Measurements from ENCODE around the gene FAM228B. TPM values are rescaled to one million over a fixed set of nuclear protein-coding genes. Genes with fewer than 3 reads are reported as not detected.

FAM228B gene
- total RNA-seq, 1 donor from 2014 or later = 9.7 TPM

DNA sequence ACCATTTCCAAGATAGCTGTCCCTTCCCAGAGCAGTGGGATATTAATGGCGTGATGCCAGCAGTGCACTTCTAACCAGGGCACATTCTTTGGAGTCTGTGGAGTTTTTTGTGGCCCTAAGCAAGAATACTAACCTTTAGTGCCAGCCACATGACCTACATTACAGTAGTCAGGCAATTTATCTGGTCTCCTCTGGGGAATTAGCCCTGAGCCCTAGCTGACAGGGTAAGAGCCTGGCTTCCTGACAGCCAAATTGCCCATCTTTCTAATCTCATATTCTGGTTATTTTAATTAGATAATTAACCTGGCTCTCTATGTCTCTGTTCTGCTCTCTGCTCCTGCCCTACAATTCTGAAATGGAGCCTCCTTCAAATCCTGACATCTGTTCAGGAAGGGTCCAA, 5.4 kb upstream of the FAM228B start:
- H3K79me2 ChIP-seq (ENCODE audit: insufficient read depth, low read length) = no peaks in the 10 kb centered on the region
- peaks cover 8% of the 10 kb centered on the region for H3K4me1 Mint-ChIP-seq (ENCODE audit: low read depth, unreplicated experiment)
- no peak overlapping the region for H3K27ac Mint-ChIP-seq (ENCODE audit: unreplicated experiment)
- no peak overlapping the region for H3K4me2 ChIP-seq (ENCODE audit: low read length)
- H3K36me3 Mint-ChIP-seq (ENCODE audit: low read depth, unreplicated experiment) = peaks cover 12% of the 10 kb centered on the region
- H3K36me3 ChIP-seq (ENCODE audit: insufficient read depth, low read length) = no peaks in the 10 kb centered on the region
- peaks cover 4% of the 10 kb centered on the region for H3K4me1 ChIP-seq (ENCODE audit: insufficient read depth, low read length)
- no peak overlapping the region for H3K27ac ChIP-seq (ENCODE audit: low read depth, low read length)
- no peaks in the 10 kb centered on the region for H4K20me1 ChIP-seq (ENCODE audit: insufficient read depth, low read length)
- H3K9me3 Mint-ChIP-seq (ENCODE audit: unreplicated experiment) = peaks cover 23% of the 10 kb centered on the region
- H3K9me3 ChIP-seq (ENCODE audit: insufficient read depth, low read depth, low read length) = peaks cover 3% of the 10 kb centered on the region
- no peaks in the 10 kb centered on the region for H3K27me3 ChIP-seq (ENCODE audit: insufficient read depth, low read length)
- H3K9ac ChIP-seq (ENCODE audit: low read length) = no peak overlapping the region
- TF ChIP-seq, protein P1, sequence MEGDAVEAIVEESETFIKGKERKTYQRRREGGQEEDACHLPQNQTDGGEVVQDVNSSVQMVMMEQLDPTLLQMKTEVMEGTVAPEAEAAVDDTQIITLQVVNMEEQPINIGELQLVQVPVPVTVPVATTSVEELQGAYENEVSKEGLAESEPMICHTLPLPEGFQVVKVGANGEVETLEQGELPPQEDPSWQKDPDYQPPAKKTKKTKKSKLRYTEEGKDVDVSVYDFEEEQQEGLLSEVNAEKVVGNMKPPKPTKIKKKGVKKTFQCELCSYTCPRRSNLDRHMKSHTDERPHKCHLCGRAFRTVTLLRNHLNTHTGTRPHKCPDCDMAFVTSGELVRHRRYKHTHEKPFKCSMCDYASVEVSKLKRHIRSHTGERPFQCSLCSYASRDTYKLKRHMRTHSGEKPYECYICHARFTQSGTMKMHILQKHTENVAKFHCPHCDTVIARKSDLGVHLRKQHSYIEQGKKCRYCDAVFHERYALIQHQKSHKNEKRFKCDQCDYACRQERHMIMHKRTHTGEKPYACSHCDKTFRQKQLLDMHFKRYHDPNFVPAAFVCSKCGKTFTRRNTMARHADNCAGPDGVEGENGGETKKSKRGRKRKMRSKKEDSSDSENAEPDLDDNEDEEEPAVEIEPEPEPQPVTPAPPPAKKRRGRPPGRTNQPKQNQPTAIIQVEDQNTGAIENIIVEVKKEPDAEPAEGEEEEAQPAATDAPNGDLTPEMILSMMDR (IDR thresholded peaks at IDR 0.05; ENCODE audit: insufficient read depth, low read depth, low read length) = no peak
- no peak for TF ChIP-seq EZH2 (IDR thresholded peaks at IDR 0.05; ENCODE audit: insufficient read depth, low read length)
- H2AFZ ChIP-seq (ENCODE audit: low read depth, low read length) = no peak overlapping the region
- no peak for DNase-seq (ENCODE audit: low read depth)
- H3K4me3 ChIP-seq (ENCODE audit: insufficient read depth, low read depth, low read length) = no peak overlapping the region
- H3K27me3 Mint-ChIP-seq (ENCODE audit: low read depth, unreplicated experiment) = no peaks in the 10 kb centered on the region
- FAIRE-seq = no peak
- H3K4me3 Mint-ChIP-seq (ENCODE audit: unreplicated experiment) = no peak overlapping the region

GRCh38 chr2:24121066-24121465, 2.2 kb upstream of the FAM228B start:
- no peak overlapping the region for H3K4me3 Mint-ChIP-seq (ENCODE audit: unreplicated experiment)
- H2AFZ ChIP-seq (ENCODE audit: low read depth, low read length) = no peak overlapping the region
- H3K4me3 ChIP-seq (ENCODE audit: insufficient read depth, low read depth, low read length) = no peak overlapping the region
- no peak overlapping the region for H3K9ac ChIP-seq (ENCODE audit: low read length)
- TF ChIP-seq EZH2 (IDR thresholded peaks at IDR 0.05; ENCODE audit: insufficient read depth, low read length) = no peak
- TF ChIP-seq, protein P1 (IDR thresholded peaks at IDR 0.05; ENCODE audit: insufficient read depth, low read depth, low read length) = no peak
- H3K36me3 Mint-ChIP-seq (ENCODE audit: low read depth, unreplicated experiment) = peaks cover 2% of the 10 kb centered on the region
- no peaks in the 10 kb centered on the region for H3K9me3 Mint-ChIP-seq (ENCODE audit: unreplicated experiment)
- peaks cover 7% of the 10 kb centered on the region for H3K4me1 Mint-ChIP-seq (ENCODE audit: low read depth, unreplicated experiment)
- FAIRE-seq = no peak
- peaks cover 5% of the 10 kb centered on the region for H3K79me2 ChIP-seq (ENCODE audit: insufficient read depth, low read length)
- no peaks in the 10 kb centered on the region for H3K27me3 Mint-ChIP-seq (ENCODE audit: low read depth, unreplicated experiment)
- H3K36me3 ChIP-seq (ENCODE audit: insufficient read depth, low read length) = no peaks in the 10 kb centered on the region
- H3K4me2 ChIP-seq (ENCODE audit: low read length) = no peak overlapping the region
- H3K4me1 ChIP-seq (ENCODE audit: insufficient read depth, low read length) = peaks cover 11% of the 10 kb centered on the region
- no peaks in the 10 kb centered on the region for H3K9me3 ChIP-seq (ENCODE audit: insufficient read depth, low read depth, low read length)
- H3K27me3 ChIP-seq (ENCODE audit: insufficient read depth, low read length) = no peaks in the 10 kb centered on the region
- no peaks in the 10 kb centered on the region for H4K20me1 ChIP-seq (ENCODE audit: insufficient read depth, low read length)
- no peak overlapping the region for H3K27ac Mint-ChIP-seq (ENCODE audit: unreplicated experiment)
- DNase-seq (ENCODE audit: low read depth) = no peak
- H3K27ac ChIP-seq (ENCODE audit: low read depth, low read length) = no peak overlapping the region

- Mint-ChIP-seq H3K4me3 (ENCODE audit: unreplicated experiment) (no peak overlapping the region), H3K4me1 (ENCODE audit: low read depth, unreplicated experiment) (peaks cover 7% of the 10 kb centered on the region), H3K27ac (ENCODE audit: unreplicated experiment) (no peak overlapping the region), H3K9me3 (ENCODE audit: unreplicated experiment) (no peaks in the 10 kb centered on the region), H3K27me3 (ENCODE audit: low read depth, unreplicated experiment) (no peaks in the 10 kb centered on the region), H3K36me3 (ENCODE audit: low read depth, unreplicated experiment) (peaks cover 2% of the 10 kb centered on the region)
- no peak overlapping the region for H3K4me2 ChIP-seq (ENCODE audit: low read length)
- H2AFZ ChIP-seq (ENCODE audit: low read depth, low read length) = no peak overlapping the region
- TF ChIP-seq, protein P1 (IDR thresholded peaks at IDR 0.05; ENCODE audit: insufficient read depth, low read depth, low read length) = no peak
- TF ChIP-seq EZH2 (IDR thresholded peaks at IDR 0.05; ENCODE audit: insufficient read depth, low read length) = no peak
- no peak for DNase-seq (ENCODE audit: low read depth)
- peaks cover 11% of the 10 kb centered on the region for H3K4me1 ChIP-seq (ENCODE audit: insufficient read depth, low read length)
- no peak overlapping the region for H3K4me3 ChIP-seq (ENCODE audit: insufficient read depth, low read depth, low read length)
- FAIRE-seq = no peak
- no peaks in the 10 kb centered on the region for H3K36me3 ChIP-seq (ENCODE audit: insufficient read depth, low read length)
- H3K9me3 ChIP-seq (ENCODE audit: insufficient read depth, low read depth, low read length) = no peaks in the 10 kb centered on the region
- H3K27ac ChIP-seq (ENCODE audit: low read depth, low read length) = no peak overlapping the region
- no peaks in the 10 kb centered on the region for H3K27me3 ChIP-seq (ENCODE audit: insufficient read depth, low read length)
- H3K79me2 ChIP-seq (ENCODE audit: insufficient read depth, low read length) = peaks cover 5% of the 10 kb centered on the region
- no peaks in the 10 kb centered on the region for H4K20me1 ChIP-seq (ENCODE audit: insufficient read depth, low read length)
- H3K9ac ChIP-seq (ENCODE audit: low read length) = no peak overlapping the region
Observed at GRCh38 chr2:24121469-24121868, 1.8 kb upstream of the FAM228B start.
